Esophagus (tissue), 2 donors: ENCODE measurements around the gene RGS9. TPM values are rescaled to one million over a fixed set of nuclear protein-coding genes. Genes with fewer than 3 reads are reported as not detected.

Experiments used
- H3K27ac ChIP-seq, 2 donors: one replicate each; pipeline ENCODE4 v1.5.1; 2013; ENCODE audit warnings: low read depth in 2 of 2, mild to moderate bottlenecking in 2 of 2, inconsistent platforms in 1 of 2, low read length in 1 of 2, moderate library complexity in 1 of 2
- H3K27me3 ChIP-seq, 2 donors: one replicate each; pipeline ENCODE4 v1.6.1; 2013; ENCODE audit warnings: low read length in 2 of 2, control low read depth in 1 of 2, mild to moderate bottlenecking in 1 of 2; ENCODE audit not compliant: insufficient read depth in 2 of 2, control insufficient read depth in 1 of 2
- H3K36me3 ChIP-seq, 2 donors: one replicate each; pipeline ENCODE4 v1.6.1; 2013; ENCODE audit warnings: low read length in 1 of 2; ENCODE audit not compliant: control insufficient read depth in 2 of 2, insufficient read depth in 2 of 2
- H3K4me1 ChIP-seq, 2 donors: one replicate each; pipeline ENCODE4 v1.6.1; 2013; ENCODE audit warnings: low read length in 1 of 2; ENCODE audit not compliant: control insufficient read depth in 2 of 2, insufficient read depth in 2 of 2
- H3K4me3 ChIP-seq, 2 donors: one replicate each; pipeline ENCODE4 v1.5.1; 2013; ENCODE audit warnings: low read length in 2 of 2, mild to moderate bottlenecking in 2 of 2, low read depth in 1 of 2, moderate library complexity in 1 of 2
- H3K9me3 ChIP-seq, 2 donors: one replicate each; pipeline ENCODE4 v1.6.1; 2013; ENCODE audit warnings: mild to moderate bottlenecking in 2 of 2, low read depth in 1 of 2, low read length in 1 of 2, moderate library complexity in 1 of 2; ENCODE audit not compliant: control insufficient read depth in 2 of 2, insufficient read depth in 1 of 2
- WGBS, 2 donors: extraction: QIAGEN DNeasy Blood & Tissue Kit; methylation state at CpG; one replicate each; pipeline ENCODE4 v1.1.7; 2013; 5-methylcytosine and 5-hydroxymethylcytosine counted together
- polyA plus RNA-seq, 2 donors: library from polyadenylated mRNA; stranded (reverse); fragments of 200-250 nt; gene quantifications; one replicate each; pipeline ENCODE4 v1.2.3, GENCODE V29; 2013
- donor health status: healthy with polysubstance abuse.
- donor health status: Bipolar disorder and iron deficiency.

The RGS9 gene
- polyA plus RNA-seq, 2 donors = 2.0 to 2.2 TPM

DNA sequence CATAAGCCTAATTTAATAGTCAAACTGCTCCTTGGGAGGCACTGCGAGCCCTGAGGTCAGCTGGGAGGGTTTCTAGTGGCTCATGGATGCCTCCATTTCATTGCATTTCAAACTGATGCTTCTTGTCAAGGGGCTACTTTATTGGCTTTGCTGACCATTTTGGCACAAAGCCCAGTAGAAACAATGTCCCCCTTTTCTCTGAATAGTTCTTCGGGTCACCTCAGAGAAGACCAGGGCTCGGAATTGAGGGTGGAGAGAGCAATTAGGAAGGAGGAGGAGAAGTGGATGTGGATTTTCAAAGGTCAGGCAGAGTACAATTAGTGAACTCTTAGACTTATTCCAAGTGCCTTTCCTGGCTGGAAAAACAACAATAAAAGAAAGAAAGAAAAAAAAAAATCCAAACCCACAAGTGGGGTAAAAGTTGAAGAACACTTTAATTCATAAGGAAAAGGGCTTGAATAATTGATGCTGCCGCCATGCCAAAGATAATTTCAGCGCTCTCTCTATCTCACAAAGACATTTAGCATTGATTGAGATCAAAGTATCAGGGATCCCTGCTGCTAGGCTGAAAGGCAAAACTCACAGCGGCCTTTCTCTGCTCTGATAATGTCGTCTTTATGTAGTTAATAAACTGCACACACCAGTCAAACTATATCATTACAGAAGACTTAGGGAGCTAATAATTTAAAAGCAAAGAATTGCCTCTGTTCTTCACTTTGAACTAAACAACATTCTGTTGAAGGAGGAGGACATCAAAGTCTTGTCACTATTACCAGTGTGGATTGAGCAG, 122.7 kb downstream of the RGS9 start:
- Histone ChIP-seq H3K36me3 (no peaks in the 10 kb centered on the region), H3K4me3 (no peak overlapping the region), H3K9me3 (no peaks in the 10 kb centered on the region), H3K27ac (no peak overlapping the region), H3K27me3 (peaks cover 0 to 3% of the 10 kb centered on the region in 2 donors), H3K4me1 (no peaks in the 10 kb centered on the region)
- WGBS, 2 donors = 76 to 87% methylated on average over 7 of the region's 7 CpGs

GRCh38 chr17:65260626-65261025, 123.5 kb downstream of the RGS9 start:
- no peak overlapping the region for H3K4me3 ChIP-seq
- H3K27me3 ChIP-seq = peaks cover 0 to 2% of the 10 kb centered on the region in 2 donors
- no peak overlapping the region for H3K27ac ChIP-seq
- no peaks in the 10 kb centered on the region for H3K9me3 ChIP-seq
- H3K36me3 ChIP-seq = no peaks in the 10 kb centered on the region
- WGBS, 2 donors = 68 to 81% methylated on average over 2 of the region's 2 CpGs
- H3K4me1 ChIP-seq = no peaks in the 10 kb centered on the region

DNA sequence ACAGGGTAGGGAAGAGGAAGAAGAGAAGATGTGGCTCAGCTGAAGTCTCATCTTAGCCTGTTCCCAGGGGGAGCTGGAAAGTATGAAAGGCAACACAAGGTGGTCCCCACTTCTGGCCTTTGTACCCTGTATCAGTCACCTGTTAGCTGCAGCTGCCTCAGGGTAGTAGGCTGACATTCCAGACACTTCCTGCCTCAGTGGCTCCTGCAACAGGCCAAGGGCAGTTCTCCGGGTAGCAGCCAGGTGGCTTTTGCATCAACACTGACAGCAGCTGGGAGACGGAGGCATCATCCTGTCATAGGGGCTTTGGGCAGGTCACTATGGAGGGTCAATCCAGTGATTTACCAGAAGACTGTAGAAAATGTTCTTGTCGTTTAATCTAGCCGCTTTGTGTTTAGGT, 124.0 kb downstream of the RGS9 start:
- WGBS, 2 donors = 68 to 78% methylated on average over 4 of the region's 4 CpGs

DNA sequence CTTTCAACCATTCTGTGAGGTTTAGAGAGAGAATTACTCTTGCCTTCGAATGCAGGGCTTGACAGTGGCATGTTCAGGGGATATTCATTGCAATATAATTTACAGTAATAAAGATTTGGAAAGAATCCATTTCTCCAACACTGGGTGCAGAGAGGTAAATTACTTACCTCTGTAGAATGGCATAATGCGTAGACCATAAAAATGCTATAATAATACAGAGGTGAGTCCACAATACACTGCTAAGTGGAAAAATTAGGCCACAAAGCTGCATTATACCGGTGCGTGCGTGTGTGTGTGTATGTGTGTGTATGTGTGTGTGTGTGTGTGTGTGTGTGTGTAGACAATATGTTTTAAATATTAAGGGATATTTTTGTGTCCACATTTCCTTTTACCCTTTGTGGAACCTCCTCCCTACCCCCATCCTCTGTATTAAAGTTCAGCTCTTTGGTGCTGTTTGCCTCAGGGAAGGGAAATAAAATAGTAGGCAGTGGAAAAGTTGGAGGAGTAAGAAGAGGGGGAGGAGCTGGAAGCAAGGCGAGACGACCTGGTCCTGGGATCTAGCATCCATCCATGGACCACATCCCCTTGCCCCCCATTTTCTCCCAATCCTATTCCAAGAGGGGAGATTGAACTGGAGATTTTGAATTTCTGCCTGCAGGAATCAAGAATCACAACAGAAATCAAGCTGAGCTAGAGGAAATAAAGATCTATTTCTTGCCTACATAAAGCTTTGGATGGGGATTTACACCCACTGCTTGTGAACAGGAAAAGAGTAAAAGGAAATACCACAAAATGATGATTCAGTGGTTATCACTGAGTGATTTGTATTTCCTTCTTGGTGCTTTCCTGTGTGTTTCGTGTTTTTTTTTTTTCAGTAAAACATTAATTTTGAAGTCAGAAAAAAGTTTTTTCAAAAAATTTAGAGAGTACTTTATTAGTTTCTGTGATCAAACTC, 124.8 kb downstream of the RGS9 start:
- H3K9me3 ChIP-seq = no peaks in the 10 kb centered on the region
- no peaks in the 10 kb centered on the region for H3K36me3 ChIP-seq
- no peak overlapping the region for H3K27ac ChIP-seq
- 64 to 67% methylated on average over 8 of the region's 8 CpGs for WGBS, 2 donors
- no peaks in the 10 kb centered on the region for H3K27me3 ChIP-seq
- H3K4me1 ChIP-seq = no peaks in the 10 kb centered on the region
- H3K4me3 ChIP-seq = no peak overlapping the region

More for the DNA sequence above, 124.0 kb downstream of the RGS9 start:
- no peaks in the 10 kb centered on the region for H3K9me3 ChIP-seq
- H3K36me3 ChIP-seq = no peaks in the 10 kb centered on the region
- H3K27ac ChIP-seq = no peak overlapping the region
- no peak overlapping the region for H3K4me3 ChIP-seq
- H3K4me1 ChIP-seq = no peaks in the 10 kb centered on the region
- H3K27me3 ChIP-seq = no peaks in the 10 kb centered on the region

GRCh38 chr17:65265276-65265675, 128.1 kb downstream of the RGS9 start:
- Histone ChIP-seq H3K27ac (no peak overlapping the region), H3K4me1 (no peaks in the 10 kb centered on the region), H3K4me3 (no peak overlapping the region), H3K9me3 (no peaks in the 10 kb centered on the region), H3K27me3 (no peaks in the 10 kb centered on the region), H3K36me3 (no peaks in the 10 kb centered on the region)

DNA sequence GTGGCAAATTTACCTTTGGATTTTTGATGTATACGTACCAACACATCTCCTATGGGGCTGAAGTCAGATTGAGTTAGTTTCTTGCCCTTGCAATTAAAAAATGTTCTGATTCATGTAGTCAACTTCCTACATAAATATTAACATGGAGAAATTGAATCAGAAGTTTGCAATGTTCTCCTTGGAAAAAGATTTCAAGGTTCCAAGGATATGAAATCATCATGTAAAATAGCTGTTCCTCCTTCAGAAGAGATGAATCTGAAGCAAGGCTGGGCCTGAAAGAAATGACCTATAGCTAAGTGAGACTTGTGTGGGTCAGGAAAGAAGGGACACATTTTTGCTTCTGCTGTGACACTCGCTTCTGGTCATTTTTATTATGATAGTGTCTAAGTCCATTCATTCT, 131.7 kb downstream of the RGS9 start:
- Histone ChIP-seq H3K4me3 (no peak overlapping the region), H3K36me3 (no peaks in the 10 kb centered on the region), H3K9me3 (no peaks in the 10 kb centered on the region), H3K27me3 (no peaks in the 10 kb centered on the region), H3K27ac (no peak overlapping the region), H3K4me1 (no peaks in the 10 kb centered on the region)
- 62 to 92% methylated on average over 2 of the region's 2 CpGs for WGBS, 2 donors

DNA sequence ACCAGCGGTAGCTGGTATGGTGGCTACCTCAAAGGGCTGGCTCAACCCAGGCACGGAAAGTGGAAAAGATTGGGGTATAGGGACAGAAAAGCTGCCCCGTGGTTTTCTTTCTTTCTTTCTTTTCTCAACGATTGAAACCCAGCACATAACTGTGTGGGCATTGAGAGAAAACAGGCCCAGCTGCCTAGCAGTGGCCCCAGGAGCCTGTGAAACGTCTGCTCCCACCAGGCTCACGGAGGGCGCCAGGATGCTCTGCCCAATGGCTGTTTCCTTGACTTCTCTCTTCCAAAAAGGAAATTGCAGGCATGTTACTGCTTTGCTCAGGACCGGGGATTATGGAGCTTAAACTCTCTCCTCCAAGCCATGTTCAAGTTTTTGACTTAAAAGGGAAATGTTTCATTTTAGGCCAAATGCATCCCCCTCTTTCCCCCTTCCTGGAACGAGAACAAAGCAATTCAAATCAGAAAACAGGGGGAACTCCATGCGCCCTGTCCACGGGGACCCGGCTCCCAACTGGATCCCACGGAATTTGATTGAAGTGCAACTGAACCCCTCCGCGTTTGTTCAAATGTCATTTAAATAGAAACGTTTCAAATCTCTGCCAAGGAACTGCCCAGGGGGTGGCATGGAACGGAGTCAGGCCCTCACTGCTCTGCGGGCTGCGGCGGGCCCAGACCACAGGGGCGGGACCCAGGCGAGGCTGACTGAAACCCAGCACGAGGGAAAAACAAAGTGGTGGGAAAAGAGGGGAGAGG, 133.5 kb downstream of the RGS9 start:
- no peak overlapping the region for H3K4me3 ChIP-seq
- H3K36me3 ChIP-seq = no peaks in the 10 kb centered on the region
- no peaks in the 10 kb centered on the region for H3K27me3 ChIP-seq
- no peaks in the 10 kb centered on the region for H3K4me1 ChIP-seq
- no peak overlapping the region for H3K27ac ChIP-seq
- WGBS, 2 donors = 29 to 42% methylated on average over 23 of the region's 23 CpGs
- H3K9me3 ChIP-seq = no peaks in the 10 kb centered on the region

DNA sequence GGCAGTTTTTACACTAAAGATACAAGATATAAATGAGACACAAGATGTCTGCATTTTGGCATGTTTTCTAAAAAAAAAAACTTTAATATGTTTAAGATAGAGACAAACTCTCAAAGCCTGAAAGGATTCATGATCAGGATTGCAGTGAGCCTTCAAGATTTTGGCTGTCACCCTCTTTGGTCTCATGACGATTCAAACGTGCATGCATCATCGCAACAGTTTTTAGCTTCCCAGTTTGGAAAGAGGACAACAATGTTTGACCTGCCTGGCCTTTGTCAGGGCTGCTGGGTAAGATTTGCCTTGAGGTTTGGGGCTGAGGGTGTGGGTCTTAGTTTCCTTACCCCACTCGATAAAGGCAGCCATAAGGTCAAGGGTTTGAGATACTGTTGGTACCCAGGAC, 134.1 kb downstream of the RGS9 start:
- no peaks in the 10 kb centered on the region for H3K9me3 ChIP-seq
- no peaks in the 10 kb centered on the region for H3K4me1 ChIP-seq

More for the DNA sequence above, 134.1 kb downstream of the RGS9 start:
- Histone ChIP-seq H3K4me3 (no peak overlapping the region), H3K27me3 (no peaks in the 10 kb centered on the region), H3K27ac (no peak overlapping the region), H3K36me3 (no peaks in the 10 kb centered on the region)
- WGBS, 2 donors = 50 to 59% methylated on average over 4 of the region's 4 CpGs
